Mucosa of gallbladder (tissue), 1 donor: Measurements from ENCODE around the gene OSBPL5. TPM values are rescaled to one million over a fixed set of nuclear protein-coding genes. Genes with fewer than 3 reads are reported as not detected.

Experiments
- DNase-seq: peaks from one replicate; pipeline ENCODE4 v3.0.0-alpha.2; 2020; ENCODE audit warnings: low spot score
- total RNA-seq: library from RNA; stranded (reverse); gene quantifications from one replicate; pipeline ENCODE4 v1.2.1, GENCODE V29; 2021
- donor health status: DM: no; HTN: no; CAD: no.

The OSBPL5 gene
- total RNA-seq, 1 donor from 2014 or later = 45.2 TPM

DNA sequence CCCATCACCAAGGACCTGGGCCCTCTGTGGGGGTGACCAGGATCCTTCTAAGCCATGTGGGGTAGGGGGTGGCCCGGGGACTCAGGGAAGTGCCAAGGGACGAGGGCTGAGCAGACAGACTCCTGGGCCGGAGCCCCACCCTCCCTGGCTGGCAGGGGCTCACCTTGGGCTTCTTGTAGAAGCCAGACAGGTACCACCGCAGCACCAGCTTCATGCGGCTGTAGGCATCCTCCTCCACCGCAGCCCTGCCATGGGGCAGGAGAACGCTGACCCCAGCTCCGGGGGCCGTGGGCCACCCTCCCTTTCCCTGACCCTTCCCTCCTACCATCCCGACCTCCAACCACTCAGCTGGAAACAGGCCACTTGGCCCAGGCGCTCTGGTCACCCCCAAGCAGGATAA is 62.0 kb downstream of the OSBPL5 start:
- DNase-seq = no peak

- no peak for DNase-seq
These were observed 62.5 kb downstream of the OSBPL5 start for GRCh38 chr11:3102641-3102921.

GRCh38 chr11:3101921-3102640 is 63.0 kb downstream of the OSBPL5 start:
- no peak for DNase-seq

DNA sequence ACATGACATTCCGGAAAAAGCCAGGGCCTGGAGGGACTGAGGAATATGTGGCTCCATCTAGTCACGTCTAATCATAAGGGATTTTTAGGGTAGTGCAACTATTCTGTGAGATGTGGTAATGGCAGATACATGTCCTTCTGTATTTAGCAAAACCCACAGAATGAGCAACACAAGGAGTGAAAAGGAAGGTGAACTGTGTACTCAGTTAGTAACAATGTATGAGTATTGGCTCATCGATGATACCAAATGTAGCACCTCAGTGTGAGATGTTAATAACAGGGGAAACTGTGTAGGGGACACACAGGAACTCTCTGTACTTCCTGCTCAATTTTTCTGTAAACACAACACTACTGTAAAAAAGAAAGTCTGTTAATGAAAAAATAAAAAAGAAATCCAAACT is 65.9 kb downstream of the OSBPL5 start:
- no peak for DNase-seq

DNA sequence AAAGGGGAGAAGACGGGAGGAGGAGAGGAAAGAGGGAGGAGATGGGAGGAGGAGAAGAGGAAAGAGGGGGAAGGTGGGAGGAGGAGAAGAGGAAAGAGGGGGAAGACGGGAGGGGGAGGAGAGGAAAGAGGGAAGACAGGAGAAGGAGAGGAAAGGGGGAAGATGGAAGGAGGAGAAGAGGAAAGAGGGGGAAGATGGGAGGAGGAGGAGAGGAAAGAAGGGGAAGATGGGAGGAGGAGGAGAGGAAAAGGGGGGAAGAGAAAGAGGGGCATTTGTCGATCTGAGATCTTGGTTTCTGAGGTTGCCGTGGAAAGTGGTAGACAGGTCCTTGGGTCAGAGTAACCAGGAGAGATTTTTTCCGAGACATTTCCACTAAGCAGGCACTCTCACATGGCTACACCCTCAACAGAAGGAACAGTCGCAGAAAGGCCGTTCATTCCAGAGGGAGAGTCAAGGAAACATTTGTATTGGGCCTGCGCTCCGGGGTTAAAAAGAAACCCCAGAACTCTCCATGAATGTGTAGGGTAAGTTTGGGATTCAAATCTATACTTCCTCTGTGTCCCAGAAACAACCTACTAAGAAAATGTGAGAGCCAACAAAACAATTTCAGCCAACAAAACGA is 68.1 kb downstream of the OSBPL5 start:
- DNase-seq = no peak

GRCh38 chr11:3095712-3096361 is 69.3 kb downstream of the OSBPL5 start:
- no peak for DNase-seq

DNA sequence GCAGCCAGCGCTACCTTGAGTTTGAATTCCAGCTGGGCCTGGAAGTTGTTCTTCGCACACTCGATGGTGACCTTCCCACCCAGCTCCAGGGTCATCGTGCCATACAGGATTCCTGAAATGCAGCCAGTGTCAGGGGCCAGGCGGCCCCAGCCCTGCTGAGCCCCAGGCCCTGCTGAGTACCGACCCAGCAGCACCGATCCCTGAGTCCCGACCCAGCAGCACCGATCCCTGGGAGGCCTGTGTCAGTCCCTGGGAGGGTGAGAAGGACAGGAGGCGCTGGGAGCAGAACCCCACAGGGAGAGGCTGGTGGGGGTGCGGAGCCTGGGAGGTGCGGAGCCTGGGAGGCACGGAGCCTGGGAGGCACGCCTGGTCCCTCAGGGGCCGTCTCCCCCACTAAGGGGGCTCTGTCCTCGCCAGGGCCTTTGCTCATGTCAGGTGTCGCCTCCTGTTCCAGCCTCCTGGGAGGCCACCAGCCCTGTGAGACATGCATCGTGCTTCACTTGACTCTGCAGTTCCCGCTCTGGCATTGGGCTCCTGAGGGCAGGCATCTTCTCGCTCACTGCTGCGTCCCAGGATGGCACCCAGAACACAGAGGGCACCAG is 70.8 kb downstream of the OSBPL5 start:
- DNase-seq = no peak

DNA sequence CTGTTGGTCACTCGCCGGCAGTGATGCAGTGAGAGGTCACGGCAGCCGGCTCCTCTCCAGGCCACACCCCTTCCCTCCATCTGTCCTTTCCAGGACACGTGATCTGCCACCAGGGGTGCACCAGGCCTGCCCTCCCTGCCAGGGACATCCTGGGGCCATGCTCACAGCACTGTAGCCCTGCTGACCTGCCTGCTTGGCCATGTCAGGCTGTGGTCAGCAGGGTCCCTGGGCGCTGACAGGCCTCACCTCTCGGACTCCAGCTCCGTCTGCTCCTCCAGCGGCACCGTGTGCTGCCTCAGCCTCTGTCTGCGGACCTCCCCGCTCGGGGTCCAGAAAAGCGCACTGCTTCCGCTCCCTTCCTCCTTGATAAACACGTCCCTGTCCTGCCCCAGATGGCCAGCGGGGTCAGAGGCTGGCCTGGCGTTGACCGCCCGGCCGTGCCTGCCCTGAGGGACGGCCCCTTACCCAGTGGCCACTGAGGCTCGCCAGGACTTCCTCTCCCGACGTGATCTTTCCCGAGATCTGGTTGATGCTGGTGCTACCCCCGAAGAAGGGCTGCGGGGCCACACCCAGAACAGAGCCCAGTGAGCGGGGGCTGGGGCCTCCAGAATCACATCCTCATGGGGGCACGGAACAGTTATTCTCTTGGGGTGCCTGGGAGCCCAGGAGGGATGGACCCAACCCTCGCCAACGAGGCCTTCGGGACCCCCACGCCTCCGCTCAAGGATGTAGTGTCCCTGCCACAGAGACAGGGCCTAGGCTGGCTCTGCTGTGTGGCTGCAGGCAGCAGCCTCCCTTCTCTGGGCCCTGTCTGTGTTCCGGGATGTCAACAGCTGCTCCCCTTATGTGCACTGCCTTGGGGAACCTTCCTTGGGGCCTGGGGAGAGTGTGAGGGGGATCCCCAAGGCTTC is 71.6 kb downstream of the OSBPL5 start:
- no peak for DNase-seq

- DNase-seq = no peak
These were observed 72.4 kb downstream of the OSBPL5 start for GRCh38 chr11:3092603-3093141.

DNA sequence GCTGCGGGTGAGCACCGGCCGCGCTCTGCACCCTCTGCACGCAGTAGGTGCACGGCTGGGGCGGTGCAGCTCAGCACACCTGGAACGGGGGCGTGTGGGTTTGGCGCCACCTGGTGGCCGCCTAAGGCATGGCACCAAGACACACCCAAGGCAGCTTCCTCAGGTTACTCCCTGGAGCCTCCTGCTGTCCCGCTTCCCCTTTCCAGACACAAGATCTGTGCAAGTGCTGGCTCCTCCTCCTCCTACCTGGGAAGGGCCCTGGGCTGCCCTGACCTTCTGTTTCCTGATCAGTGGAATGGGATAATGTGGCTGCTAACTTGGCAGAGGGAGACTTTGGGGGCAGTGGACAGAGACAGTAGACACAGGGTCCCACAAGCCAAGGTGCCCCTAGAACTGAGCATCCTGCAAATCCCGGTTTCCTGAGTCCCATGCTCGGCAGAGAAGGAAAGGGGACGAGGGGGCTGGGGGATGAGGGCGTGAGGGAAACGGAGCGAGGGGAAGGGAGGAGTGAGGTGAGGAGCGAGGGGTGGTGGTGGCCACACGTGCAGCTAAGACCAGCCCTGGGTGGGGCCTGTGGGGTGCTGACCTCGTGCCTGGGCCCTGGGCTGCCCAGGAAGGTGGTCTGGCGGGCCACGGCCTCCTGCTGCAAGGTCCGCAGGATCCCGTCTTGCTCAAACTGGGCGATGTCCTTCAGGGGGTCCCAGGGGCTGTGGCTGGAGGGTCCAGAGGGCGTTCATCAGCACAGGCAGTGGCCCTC is 73.1 kb downstream of the OSBPL5 start:
- peak; percentile 62 for DNase-seq

DNA sequence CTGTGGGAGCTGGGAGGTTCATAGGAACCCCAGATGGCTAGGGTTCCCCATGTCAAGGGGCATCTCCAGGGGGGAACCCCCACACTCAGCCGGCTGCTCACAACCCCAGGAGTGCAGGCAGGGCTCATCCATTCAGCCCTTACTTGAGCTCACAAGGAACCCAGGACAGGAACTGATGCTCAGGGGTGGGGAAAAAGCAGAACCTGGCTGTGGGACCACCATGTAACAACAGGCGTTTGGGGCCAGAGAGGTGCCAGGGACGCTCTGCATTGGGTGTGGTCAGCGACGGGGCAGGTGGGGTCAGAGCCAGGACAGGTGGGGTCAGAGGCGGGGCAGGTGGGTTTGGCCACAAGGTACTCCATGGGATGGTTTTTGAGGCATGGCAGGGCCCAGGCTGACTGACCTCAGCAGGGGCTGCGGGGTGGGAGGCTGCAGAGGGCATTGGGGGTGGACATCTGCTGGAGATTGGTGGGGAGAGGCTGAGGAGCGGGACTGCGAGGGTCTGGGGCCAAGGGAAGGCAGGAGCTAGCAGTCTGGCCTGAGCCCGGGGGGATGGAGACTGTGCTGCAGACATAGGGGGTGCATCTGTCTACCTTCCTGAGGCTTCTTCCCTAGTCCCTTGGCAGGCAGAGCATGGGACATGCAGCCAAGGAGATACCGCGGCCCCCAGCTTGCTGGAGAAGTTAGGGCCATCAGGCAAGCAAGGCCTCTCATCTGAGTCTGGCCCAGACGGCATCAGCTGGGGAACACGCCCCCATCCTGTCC is 73.8 kb downstream of the OSBPL5 start:
- DNase-seq = no peak

- no peak for DNase-seq
These were observed 74.8 kb downstream of the OSBPL5 start for GRCh38 chr11:3090096-3090901.

DNA sequence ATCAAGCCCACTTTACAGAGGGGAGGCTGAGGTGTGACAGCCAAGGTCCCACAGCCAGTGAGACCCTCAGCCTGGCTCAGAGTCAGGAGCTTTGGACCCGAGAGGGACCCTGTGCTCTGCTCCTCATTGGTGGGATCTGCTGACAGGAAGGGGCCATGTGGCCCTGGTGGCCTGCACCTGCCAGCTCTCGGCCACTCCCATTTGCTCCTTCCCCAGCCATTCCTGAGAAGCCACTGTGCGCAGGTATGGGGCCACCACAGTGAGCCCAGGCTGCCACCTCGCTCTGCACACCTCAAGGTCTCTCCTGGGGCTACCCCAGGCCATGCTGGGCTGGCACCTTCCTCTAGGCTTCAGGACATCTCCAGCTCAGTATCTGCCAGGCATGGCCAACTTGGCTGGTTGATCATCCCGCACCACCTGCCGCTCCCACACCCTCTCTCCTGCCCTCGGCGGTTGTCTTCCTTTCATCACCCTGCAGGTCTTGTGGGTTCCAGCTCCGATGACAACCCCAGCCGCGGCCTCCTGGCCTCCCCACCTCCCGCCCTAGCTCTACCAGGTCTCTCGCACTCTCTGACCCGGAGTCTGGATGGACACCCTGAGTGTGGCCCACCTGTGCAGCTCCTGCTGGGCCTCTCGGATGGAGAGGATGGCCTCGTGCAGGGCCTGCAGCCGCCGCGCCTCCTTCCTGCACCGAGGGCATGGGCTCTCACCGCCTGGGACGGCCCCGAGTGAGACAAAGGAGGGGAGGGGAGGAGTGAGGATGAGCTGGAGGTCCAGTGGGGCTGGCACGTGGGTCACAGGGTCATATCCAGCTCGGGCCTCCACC is 75.7 kb downstream of the OSBPL5 start:
- no peak for DNase-seq

- no peak for DNase-seq
These were observed 76.3 kb downstream of the OSBPL5 start for GRCh38 chr11:3088806-3089205.

DNA sequence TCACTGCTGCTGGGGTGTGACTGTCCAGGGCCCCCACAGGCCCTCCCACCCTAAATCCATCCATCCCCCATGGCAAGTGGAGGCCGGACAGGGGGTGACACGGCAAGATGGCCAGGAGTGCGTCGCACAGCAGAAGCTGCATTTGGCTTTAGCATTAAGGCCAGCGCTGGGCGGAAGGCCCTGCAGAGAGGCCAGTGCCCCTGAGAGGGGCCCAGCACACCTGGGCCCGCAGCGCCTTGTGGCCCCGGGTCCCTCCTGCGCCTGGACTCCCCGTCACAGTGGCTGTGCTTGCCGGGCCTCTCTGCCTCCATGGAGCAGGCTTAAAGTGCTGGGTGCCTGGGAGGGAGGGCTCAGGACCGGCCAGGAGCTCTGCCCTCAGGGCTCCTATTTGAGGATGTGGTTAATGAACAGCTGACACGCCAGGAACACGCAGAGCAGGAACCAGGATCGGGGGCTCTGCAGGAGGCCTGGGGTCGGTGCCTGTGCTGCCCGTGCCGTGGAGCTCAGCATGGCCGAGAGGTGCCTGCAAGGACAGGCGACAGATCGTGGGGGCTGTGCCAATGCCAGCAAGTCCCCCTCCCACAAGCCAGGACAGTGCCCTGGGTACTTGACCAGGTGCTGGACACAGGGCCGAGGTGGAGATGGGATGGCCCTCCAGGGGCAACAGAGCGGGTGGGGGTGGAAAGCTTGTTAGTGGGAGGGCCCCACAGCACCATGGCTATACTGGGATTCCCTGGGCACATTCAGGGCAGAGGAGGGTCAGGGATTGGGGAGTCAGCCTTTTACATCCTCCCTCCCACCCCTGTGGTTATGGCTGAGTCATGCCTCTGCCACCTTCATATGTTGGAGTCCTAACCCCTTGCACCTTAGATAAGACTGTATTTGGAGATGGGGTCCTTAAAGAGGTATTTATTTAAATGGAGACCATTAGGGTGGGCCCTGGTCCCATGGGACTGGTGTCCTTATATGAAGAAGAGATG is 77.0 kb downstream of the OSBPL5 start:
- DNase-seq = no peak

GRCh38 chr11:3087373-3087772 is 77.7 kb downstream of the OSBPL5 start:
- DNase-seq = no peak

- no peak for DNase-seq
These were observed 78.4 kb downstream of the OSBPL5 start for GRCh38 chr11:3086671-3087150.
